ENCODE measurements around the gene TOR1A.

TOR1A gene

DNA sequence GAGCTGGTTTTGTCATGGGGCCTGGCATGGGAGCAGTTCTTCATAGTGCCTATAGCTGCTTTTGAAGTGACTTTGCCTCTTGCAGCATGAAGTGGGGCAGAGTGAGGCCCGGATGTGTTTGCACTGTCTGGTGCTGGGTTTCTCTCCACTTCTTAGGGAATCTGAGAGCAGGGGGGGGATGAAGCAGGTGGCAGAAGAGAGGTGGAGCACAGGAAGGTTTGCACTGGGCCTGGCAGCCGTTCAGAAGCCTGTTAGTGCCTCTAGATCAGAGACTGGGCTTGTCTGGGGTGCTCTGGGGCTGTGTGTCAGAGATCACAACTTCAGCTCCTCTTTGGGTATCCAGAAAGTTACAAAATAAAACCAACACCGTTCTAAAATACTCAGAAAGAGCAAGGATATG lies 29.7 kb upstream of the TOR1A start:
- CTCF ChIA-PET = no interaction called here
- no peak for DNase-seq (ENCODE audit: extremely low spot score)
- TF ChIP-seq ELF4 (IDR thresholded peaks at IDR 0.05) = no peak
- no peak for TF ChIP-seq LEF1 (IDR thresholded peaks at IDR 0.05; ENCODE audit: borderline replicate concordance)
- TF ChIP-seq CTBP1 (IDR thresholded peaks at IDR 0.05; ENCODE audit: borderline replicate concordance) = no peak
- TF ChIP-seq HDGF (IDR thresholded peaks at IDR 0.05; ENCODE audit: borderline replicate concordance) = no peak
- TF ChIP-seq SUZ12 (IDR thresholded peaks at IDR 0.05) = no peak
- TF ChIP-seq BHLHE40 (IDR thresholded peaks at IDR 0.05; ENCODE audit: borderline replicate concordance) = no peak
- TF ChIP-seq TARDBP (IDR thresholded peaks at IDR 0.05) = no peak
- TF ChIP-seq FOXM1 (IDR thresholded peaks at IDR 0.05; ENCODE audit: borderline replicate concordance) = no peak
- TF ChIP-seq ARNT (IDR thresholded peaks at IDR 0.05) = no peak
- no peak for TF ChIP-seq NFRKB (IDR thresholded peaks at IDR 0.05)
- TF ChIP-seq, protein P1, sequence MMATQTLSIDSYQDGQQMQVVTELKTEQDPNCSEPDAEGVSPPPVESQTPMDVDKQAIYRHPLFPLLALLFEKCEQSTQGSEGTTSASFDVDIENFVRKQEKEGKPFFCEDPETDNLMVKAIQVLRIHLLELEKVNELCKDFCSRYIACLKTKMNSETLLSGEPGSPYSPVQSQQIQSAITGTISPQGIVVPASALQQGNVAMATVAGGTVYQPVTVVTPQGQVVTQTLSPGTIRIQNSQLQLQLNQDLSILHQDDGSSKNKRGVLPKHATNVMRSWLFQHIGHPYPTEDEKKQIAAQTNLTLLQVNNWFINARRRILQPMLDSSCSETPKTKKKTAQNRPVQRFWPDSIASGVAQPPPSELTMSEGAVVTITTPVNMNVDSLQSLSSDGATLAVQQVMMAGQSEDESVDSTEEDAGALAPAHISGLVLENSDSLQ (IDR thresholded peaks at IDR 0.05) = no peak
- POLR2A ChIA-PET = no interaction called here

DNA sequence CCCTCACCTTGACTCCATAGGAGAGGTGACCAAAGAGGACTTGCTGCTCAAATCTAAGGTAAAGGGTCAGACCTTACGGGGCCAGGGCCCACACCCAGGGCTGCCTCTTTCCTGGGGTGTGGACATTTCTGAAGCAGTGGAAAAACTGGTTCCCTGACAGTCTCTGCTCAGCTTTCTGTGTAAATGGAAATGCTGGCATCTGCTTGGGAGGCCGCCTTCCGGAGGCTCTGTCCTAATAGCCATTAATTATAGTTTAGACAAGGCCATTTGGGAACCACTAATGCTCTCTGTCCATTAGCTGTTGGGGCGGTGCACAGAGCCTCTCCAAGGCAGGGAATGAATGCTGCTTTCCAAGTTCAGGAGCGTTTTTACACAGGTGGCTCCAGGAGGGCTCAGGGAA lies 28.6 kb upstream of the TOR1A start:
- TF ChIP-seq, protein P1 (IDR thresholded peaks at IDR 0.05) = no peak
- no peak for TF ChIP-seq CTBP1 (IDR thresholded peaks at IDR 0.05; ENCODE audit: borderline replicate concordance)
- TF ChIP-seq L3MBTL2 (conservative IDR thresholded peaks at IDR 0.05) = no peak
- no peak for TF ChIP-seq HDGF (IDR thresholded peaks at IDR 0.05; ENCODE audit: borderline replicate concordance)
- no peak for TF ChIP-seq SUZ12 (IDR thresholded peaks at IDR 0.05)
- no peak for TF ChIP-seq ARNT (IDR thresholded peaks at IDR 0.05)
- TF ChIP-seq ZNF384 (IDR thresholded peaks at IDR 0.05) = no peak
- TF ChIP-seq ELF4 (IDR thresholded peaks at IDR 0.05) = no peak
- TF ChIP-seq LEF1 (IDR thresholded peaks at IDR 0.05; ENCODE audit: borderline replicate concordance) = no peak
- TF ChIP-seq SP1 (IDR thresholded peaks at IDR 0.05) = no peak
- TF ChIP-seq NFRKB (IDR thresholded peaks at IDR 0.05) = no peak
- no peak for TF ChIP-seq BHLHE40 (IDR thresholded peaks at IDR 0.05; ENCODE audit: borderline replicate concordance)
- TF ChIP-seq FOXK2 (IDR thresholded peaks at IDR 0.05) = no peak
- no peak for TF ChIP-seq TARDBP (IDR thresholded peaks at IDR 0.05)
- no peak for TF ChIP-seq FOXM1 (IDR thresholded peaks at IDR 0.05; ENCODE audit: borderline replicate concordance)
- TF ChIP-seq FOXA1 (IDR thresholded peaks at IDR 0.05) = no peak
- ChIA-PET POLR2A (no interaction called here), CTCF (no interaction called here)
- no peak for DNase-seq (ENCODE audit: extremely low spot score)

DNA sequence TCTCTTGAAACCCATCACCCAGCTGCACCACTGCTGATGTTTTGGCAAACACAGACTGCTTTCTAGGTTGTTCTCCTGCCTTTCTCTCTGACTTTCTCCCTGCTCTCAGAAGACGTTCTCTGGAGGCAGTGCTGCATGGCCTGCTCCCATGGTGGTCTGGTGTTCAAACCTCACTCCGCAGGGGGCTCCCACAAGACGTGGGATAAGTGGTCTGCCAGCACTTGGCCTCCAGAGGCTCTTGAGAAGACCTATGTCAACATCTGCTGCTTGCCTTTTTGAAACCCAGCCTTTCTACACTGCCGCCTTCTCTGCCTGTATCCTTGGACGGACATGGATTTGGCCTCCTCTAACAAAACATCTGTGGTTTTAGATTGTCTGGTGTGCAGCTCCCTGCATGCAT lies 27.9 kb upstream of the TOR1A start:
- TF ChIP-seq NFRKB (IDR thresholded peaks at IDR 0.05) = no peak
- TF ChIP-seq, protein P1 (IDR thresholded peaks at IDR 0.05) = no peak
- no peak for TF ChIP-seq BHLHE40 (IDR thresholded peaks at IDR 0.05; ENCODE audit: borderline replicate concordance)
- TF ChIP-seq HDGF (IDR thresholded peaks at IDR 0.05; ENCODE audit: borderline replicate concordance) = no peak
- no peak for TF ChIP-seq ARNT (IDR thresholded peaks at IDR 0.05)
- no peak for TF ChIP-seq FOXK2 (IDR thresholded peaks at IDR 0.05)
- no peak for TF ChIP-seq CTBP1 (IDR thresholded peaks at IDR 0.05; ENCODE audit: borderline replicate concordance)
- no peak for TF ChIP-seq L3MBTL2 (conservative IDR thresholded peaks at IDR 0.05)
- TF ChIP-seq ELF4 (IDR thresholded peaks at IDR 0.05) = no peak
- no peak for TF ChIP-seq SP1 (IDR thresholded peaks at IDR 0.05)
- TF ChIP-seq ZNF384 (IDR thresholded peaks at IDR 0.05) = no peak
- TF ChIP-seq FOXA1 (IDR thresholded peaks at IDR 0.05) = no peak
- TF ChIP-seq SUZ12 (IDR thresholded peaks at IDR 0.05) = no peak
- no peak for TF ChIP-seq FOXM1 (IDR thresholded peaks at IDR 0.05; ENCODE audit: borderline replicate concordance)
- ChIA-PET POLR2A (no interaction called here), CTCF (interaction anchor here (0.6 kb wide), 1 partner anchor 11 kb away, joined by 4 read pairs; no protein-coding TSS in a partner anchor)
- no peak for DNase-seq (ENCODE audit: extremely low spot score)

DNA sequence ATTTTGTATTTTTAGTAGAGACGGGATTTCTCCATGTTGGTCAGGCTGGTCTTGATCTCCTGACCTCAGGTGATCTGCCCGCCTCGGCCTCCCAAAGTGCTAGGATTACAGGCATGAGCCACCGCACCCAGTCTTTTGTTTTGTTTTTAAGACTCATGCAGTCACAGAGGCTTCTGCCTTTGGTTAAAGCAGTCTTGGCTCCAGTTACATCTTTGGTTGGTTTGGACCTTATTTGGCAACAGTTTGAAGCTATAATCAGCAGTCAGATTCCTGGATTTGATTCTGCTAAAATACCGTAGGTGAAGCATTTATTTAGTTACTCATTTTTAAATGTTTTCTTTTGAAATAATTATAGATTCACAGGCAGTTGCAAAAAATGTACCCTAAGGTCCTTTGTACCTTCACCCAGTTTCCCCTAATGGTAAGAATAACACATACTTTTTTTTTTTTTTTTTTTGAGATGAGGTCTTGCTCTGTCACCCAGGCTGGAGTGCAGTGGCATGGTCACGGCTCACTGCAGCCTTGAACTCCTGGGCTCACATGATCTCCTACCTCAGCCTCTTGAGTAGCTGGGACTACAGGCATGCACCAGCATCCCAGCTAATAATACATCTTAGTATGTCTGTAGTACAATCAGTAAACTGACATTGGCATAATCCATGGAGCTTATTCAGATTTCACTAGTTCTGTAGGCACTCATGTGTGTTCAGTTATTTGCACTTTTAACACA lies 27.1 kb upstream of the TOR1A start:
- DNase-seq (ENCODE audit: extremely low spot score) = no peak
- TF ChIP-seq, protein P1 (IDR thresholded peaks at IDR 0.05) = no peak
- TF ChIP-seq ZNF384 (IDR thresholded peaks at IDR 0.05) (no peak), HDGF (IDR thresholded peaks at IDR 0.05; ENCODE audit: borderline replicate concordance) (no peak), ELF4 (IDR thresholded peaks at IDR 0.05) (no peak), FOXA1 (IDR thresholded peaks at IDR 0.05) (no peak), L3MBTL2 (conservative IDR thresholded peaks at IDR 0.05) (no peak), ARNT (IDR thresholded peaks at IDR 0.05) (no peak), NFRKB (IDR thresholded peaks at IDR 0.05) (no peak), FOXM1 (IDR thresholded peaks at IDR 0.05; ENCODE audit: borderline replicate concordance) (no peak), FOXK2 (IDR thresholded peaks at IDR 0.05) (no peak)
- POLR2A ChIA-PET = no interaction called here
- CTCF ChIA-PET = interaction anchor here (0.6 kb wide), 1 partner anchor 12 kb away, joined by 4 read pairs; no protein-coding TSS in a partner anchor

DNA sequence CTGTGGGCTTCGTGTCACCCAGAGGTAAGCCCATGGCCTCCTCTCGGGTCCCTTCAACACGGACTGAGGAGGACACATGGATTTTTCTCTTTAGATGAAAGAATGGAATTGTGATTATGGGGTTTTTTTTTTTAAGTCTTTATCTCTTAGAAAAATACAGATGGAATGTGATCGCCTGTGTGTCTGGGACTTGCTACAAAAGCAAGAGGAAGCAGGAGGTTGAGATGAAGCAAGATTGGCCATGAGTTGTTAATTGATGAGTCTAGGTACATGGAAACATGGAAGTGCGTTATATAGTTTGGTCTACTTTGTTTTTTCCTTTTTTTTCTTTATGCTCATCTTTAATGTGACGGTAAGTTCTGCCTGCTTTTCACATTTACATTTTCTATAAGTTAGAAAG lies 26.0 kb upstream of the TOR1A start:
- ChIA-PET POLR2A (no interaction called here), CTCF (interaction anchor here (0.5 kb wide), 1 partner anchor 86 kb away, joined by 3 read pairs; no protein-coding TSS in a partner anchor)
- no peak for DNase-seq (ENCODE audit: extremely low spot score)
- TF ChIP-seq ELF4 (IDR thresholded peaks at IDR 0.05) (no peak), SUZ12 (IDR thresholded peaks at IDR 0.05) (no peak), LEF1 (IDR thresholded peaks at IDR 0.05; ENCODE audit: borderline replicate concordance) (no peak), ZNF384 (IDR thresholded peaks at IDR 0.05) (no peak), ARNT (IDR thresholded peaks at IDR 0.05) (no peak), TARDBP (IDR thresholded peaks at IDR 0.05) (no peak), FOXK2 (IDR thresholded peaks at IDR 0.05) (no peak), L3MBTL2 (conservative IDR thresholded peaks at IDR 0.05) (no peak), HDGF (IDR thresholded peaks at IDR 0.05; ENCODE audit: borderline replicate concordance) (no peak), FOXA1 (IDR thresholded peaks at IDR 0.05) (no peak), FOXM1 (IDR thresholded peaks at IDR 0.05; ENCODE audit: borderline replicate concordance) (no peak), BHLHE40 (IDR thresholded peaks at IDR 0.05; ENCODE audit: borderline replicate concordance) (no peak), NFRKB (IDR thresholded peaks at IDR 0.05) (no peak), SP1 (IDR thresholded peaks at IDR 0.05) (no peak)
- TF ChIP-seq, protein P1 (IDR thresholded peaks at IDR 0.05) = no peak
